Superior temporal gyrus (tissue), 1 donor: Measurements from ENCODE around the gene SPATA17.
"Not testable (repeated sequence)": the region's sequence is repeated elsewhere in the genome, so short reads cannot be mapped to it uniquely, and the experiment has no call there.

Experiments
- DNase-seq: peaks from one replicate; pipeline ENCODE4 v3.0.0-alpha.2; 2016; ENCODE audit errors: extremely low spot score

SPATA17 gene

GRCh38 chr1:217674028-217674729 is 43.0 kb downstream of the SPATA17 start:
- DNase-seq, result no peak

GRCh38 chr1:217681806-217682205 is 50.7 kb downstream of the SPATA17 start:
- DNase-seq, result no peak

GRCh38 chr1:217687511-217687910 is 56.4 kb downstream of the SPATA17 start:
- DNase-seq, result no peak

GRCh38 chr1:217696140-217696539 is 65.0 kb downstream of the SPATA17 start:
- DNase-seq, result not testable (repeated sequence)

- no peak for DNase-seq
Observed at GRCh38 chr1:217703326-217703725, 72.2 kb downstream of the SPATA17 start.

GRCh38 chr1:217712925-217713597 is 81.9 kb downstream of the SPATA17 start:
- DNase-seq, result no peak

GRCh38 chr1:217715681-217716080 is 84.5 kb downstream of the SPATA17 start:
- no peak for DNase-seq

GRCh38 chr1:217717959-217718358 is 86.8 kb downstream of the SPATA17 start:
- no peak for DNase-seq

GRCh38 chr1:217718873-217719272 is 87.7 kb downstream of the SPATA17 start:
- DNase-seq, result no peak

- DNase-seq, result no peak
Observed at GRCh38 chr1:217721692-217722091, 90.5 kb downstream of the SPATA17 start.

GRCh38 chr1:217734973-217735372 is 103.8 kb downstream of the SPATA17 start:
- no peak for DNase-seq

- peak; percentile 68 for DNase-seq
Observed at GRCh38 chr1:217747156-217747769, 116.1 kb downstream of the SPATA17 start.

GRCh38 chr1:217769768-217770167 is 138.6 kb downstream of the SPATA17 start:
- no peak for DNase-seq

- no peak for DNase-seq
Observed at GRCh38 chr1:217770918-217771317, 139.8 kb downstream of the SPATA17 start.

- DNase-seq, result no peak
Observed at GRCh38 chr1:217776693-217777092, 145.5 kb downstream of the SPATA17 start.

GRCh38 chr1:217781056-217781455 is 149.9 kb downstream of the SPATA17 start:
- no peak for DNase-seq

GRCh38 chr1:217791091-217791490 is 159.9 kb downstream of the SPATA17 start:
- no peak for DNase-seq

- no peak for DNase-seq
Observed at GRCh38 chr1:217805792-217806191, 174.6 kb downstream of the SPATA17 start.

- no peak for DNase-seq
Observed at GRCh38 chr1:217812175-217812574, 181.0 kb downstream of the SPATA17 start.

GRCh38 chr1:217813031-217813430 is 181.9 kb downstream of the SPATA17 start:
- no peak for DNase-seq

- DNase-seq, result no peak
Observed at GRCh38 chr1:217837691-217838090, 206.5 kb downstream of the SPATA17 start.

- DNase-seq, result no peak
Observed at GRCh38 chr1:217839161-217839560, 208.0 kb downstream of the SPATA17 start.

- no peak for DNase-seq
Observed at GRCh38 chr1:217846733-217847132, 215.6 kb downstream of the SPATA17 start.
